Endothelial cell of umbilical vein (primary cell): Measurements from ENCODE around the gene MB. TPM values are rescaled to one million over a fixed set of nuclear protein-coding genes. Genes with fewer than 3 reads are reported as not detected.

ENCODE experiments used
- BruUV-seq: library from RNA; stranded (reverse); fragments of 400-500 nt; replicated peaks from 2 replicates; lab custom pipeline; 2021; lab: Mats Ljungman, UMichigan
- CTCF ChIA-PET: fragments of 300-600, 350-600 bp; sonication (Branson Sonifier 250); formaldehyde crosslinking; loops from one replicate; lab custom pipeline; 2021; ENCODE audit warnings: antibody characterized with exemption, inconsistent platforms; lab: Charles Lee
- POLR2A ChIA-PET: fragments of 300-600, 350-600 bp; sonication (Branson Sonifier 250); formaldehyde crosslinking; loops from one replicate; lab custom pipeline; 2021; ENCODE audit warnings: antibody characterized with exemption, inconsistent platforms; lab: Charles Lee
- DNase-seq: peaks from one replicate; pipeline ENCODE4 v3.0.0-alpha.2; 2011; ENCODE audit warnings: low read depth, low spot score
- FAIRE-seq: peaks from 2 replicates; lab custom pipeline; 2011; peaks lifted over from hg19 to GRCh38; lab: Jason Lieb, UNC
- H2AFZ ChIP-seq: 2 replicates; pipeline ENCODE4 v1.6.0; 2012; ENCODE audit warnings: low read depth, low read length, control low read depth, inconsistent platforms
- H3K27ac ChIP-seq: 2 replicates; pipeline ENCODE4 v1.5.1; 2011; ENCODE audit warnings: low read depth, mild to moderate bottlenecking, control low read depth, low read length, moderate library complexity; ENCODE audit not compliant: insufficient read depth
- H3K27me3 ChIP-seq, 2 experiments: 2 replicates each; pipeline versions ENCODE4 v1.6.0 to v1.6.1; 2011; ENCODE audit warnings: low read length in 2 of 2, mixed read lengths in 1 of 2; ENCODE audit not compliant: control insufficient read depth in 2 of 2, insufficient read depth in 2 of 2
- H3K36me3 ChIP-seq, 2 experiments: 2 replicates in 1 of 2; 3 replicates in 1 of 2; pipeline ENCODE4 v1.5.1; 2011; ENCODE audit warnings: low read length in 2 of 2, mild to moderate bottlenecking in 1 of 2, moderate library complexity in 1 of 2; ENCODE audit not compliant: control insufficient read depth in 2 of 2, insufficient read depth in 2 of 2; ENCODE audit errors: extremely low read depth in 1 of 2
- H3K4me1 ChIP-seq: 3 replicates; pipeline ENCODE4 v1.5.1; 2011; ENCODE audit warnings: mild to moderate bottlenecking, low read length; ENCODE audit not compliant: control insufficient read depth, insufficient read depth; ENCODE audit errors: extremely low read depth
- H3K4me2 ChIP-seq: 2 replicates; pipeline ENCODE4 v1.6.1; 2011; ENCODE audit warnings: low read length, control low read depth, mixed read lengths; ENCODE audit not compliant: insufficient read depth
- H3K4me3 ChIP-seq, 3 experiments: fragments of 200-600 bp in 1 of 3; sonication (generic), shearing (Covaris generic) in 1 of 3; replicated peaks in 1 of 3; 2 replicates each; pipeline ENCODE4 v1.5.1; 2011 to 2016; ENCODE audit warnings: control low read depth in 3 of 3, low read length in 3 of 3, mild to moderate bottlenecking in 2 of 3, inconsistent platforms in 1 of 3, low read depth in 1 of 3, moderate library complexity in 1 of 3; ENCODE audit not compliant: insufficient read depth in 1 of 3
- H3K79me2 ChIP-seq: 2 replicates; pipeline ENCODE4 v1.6.0; 2012; ENCODE audit warnings: low read length, inconsistent platforms; ENCODE audit not compliant: control insufficient read depth, insufficient read depth
- H3K9ac ChIP-seq: replicated peaks from 2 replicates; pipeline ENCODE3; 2011; ENCODE audit warnings: low read length, control low read depth; ENCODE audit not compliant: insufficient read depth; ENCODE audit errors: extremely low read depth
- H3K9me1 ChIP-seq: replicated peaks from 3 replicates; pipeline ENCODE4 v1.6.0; 2011; ENCODE audit warnings: mild to moderate bottlenecking, low read length; ENCODE audit not compliant: control insufficient read depth, insufficient read depth; ENCODE audit errors: extremely low read depth
- H3K9me3 ChIP-seq: replicated peaks from 2 replicates; pipeline ENCODE4 v1.5.1; 2012; ENCODE audit warnings: low read length, inconsistent platforms; ENCODE audit not compliant: control insufficient read depth, insufficient read depth
- H4K20me1 ChIP-seq: replicated peaks from 2 replicates; pipeline ENCODE3; 2011; ENCODE audit warnings: mild to moderate bottlenecking, low read length; ENCODE audit not compliant: control insufficient read depth, insufficient read depth; ENCODE audit errors: extremely low read depth
- CTCF ChIP-seq, 2 donors: IDR thresholded peaks; 1 replicate in 1 of 2; 2 replicates in 1 of 2; pipeline ENCODE4 v1.5.1; 2011; ENCODE audit warnings: low read length in 2 of 2, mild to moderate bottlenecking in 2 of 2, moderate library complexity in 2 of 2, control low read depth in 1 of 2, inconsistent platforms in 1 of 2, low read depth in 1 of 2; ENCODE audit not compliant: insufficient read depth in 1 of 2; ENCODE audit errors: extremely low read depth in 1 of 2
- EZH2 ChIP-seq: IDR thresholded peaks from 2 replicates; pipeline ENCODE4 v1.6.1; 2012; ENCODE audit warnings: borderline replicate concordance, low read depth, mild to moderate bottlenecking, moderate library complexity, low read length, inconsistent platforms; ENCODE audit not compliant: severe bottlenecking
- FOS ChIP-seq: IDR thresholded peaks from 2 replicates; pipeline ENCODE4 v1.6.1; 2011; ENCODE audit warnings: mild to moderate bottlenecking, low read length, moderate library complexity, borderline replicate concordance; ENCODE audit not compliant: insufficient read depth
- GATA2 ChIP-seq: IDR thresholded peaks from 2 replicates; pipeline ENCODE4 v1.7.0; 2011; ENCODE audit warnings: low read depth, mild to moderate bottlenecking, moderate library complexity, mixed read lengths, low read length; ENCODE audit not compliant: insufficient read length, insufficient read depth
- JUN ChIP-seq: IDR thresholded peaks from 2 replicates; pipeline ENCODE4 v1.6.1; 2011; ENCODE audit warnings: borderline replicate concordance, low read depth; ENCODE audit not compliant: insufficient read length, insufficient read depth
- MAX ChIP-seq: IDR thresholded peaks from 2 replicates; pipeline ENCODE4 v1.6.1; 2011; ENCODE audit not compliant: insufficient read depth, insufficient read length
- MYC ChIP-seq: IDR thresholded peaks from one replicate; pipeline ENCODE4 v1.6.1; 2011; ENCODE audit warnings: mild to moderate bottlenecking, low read depth, low read length
- POLR2A ChIP-seq: IDR thresholded peaks from 2 replicates; pipeline ENCODE4 v1.6.1; 2012; ENCODE audit warnings: low read depth, mild to moderate bottlenecking, control low read depth, low read length
- POLR2AphosphoS5 ChIP-seq: IDR thresholded peaks from 2 replicates; pipeline ENCODE4 v1.6.1; 2012; ENCODE audit warnings: low read depth, mild to moderate bottlenecking, control low read depth, low read length, moderate library complexity; ENCODE audit not compliant: insufficient read depth
- dilution Hi-C: fragments of 300-500 bp; cut with MboI; formaldehyde crosslinking; loops from one replicate; pipeline ENCODE4 v1.15.0; 2019; ENCODE audit warnings: low sequenced_read_pairs; ENCODE audit not compliant: extremely low pct_ligation_motif_present
- intact Hi-C: fragments of 100-400 bp; cut with micrococcal nuclease; formaldehyde crosslinking; loops from one replicate; pipeline ENCODE4 v1.10.0; 2022
- polyA plus RNA-seq, 4 experiments: library from polyadenylated mRNA; depleted of rRNA in 3 of 4; stranded (reverse) in 3 of 4; unstranded in 1 of 4; fragments of >200 nt; gene quantifications; 2 replicates each; pipeline versions ENCODE4 v1.2.1 to v1.2.3, GENCODE V29; 2011 to 2012; ENCODE audit warnings: missing spikeins in 1 of 4
- total RNA-seq: library from RNA; stranded (reverse); gene quantifications from 2 replicates; pipeline ENCODE4 v1.2.3, GENCODE V29; 2021

The MB gene
- total and polyA plus RNA-seq, 2 donors (not counting 3 experiments of a cell fraction or from before 2014, with no cell fraction given) = not detected

- H3K4me2 ChIP-seq = peak within 1 kb of the TSS; percentile 70
- no peaks in the 10 kb centered on the region for H3K27me3 ChIP-seq
- no peaks in the 10 kb centered on the region for H3K79me2 ChIP-seq
- TF ChIP-seq JUN (no peak), POLR2A (no peak), EZH2 (no peak), POLR2AphosphoS5 (no peak), MYC (no peak), GATA2 (no peak), CTCF (IDR thresholded peaks at IDR 0.05; ENCODE audit: extremely low read depth in 1 of 2, insufficient read depth in 1 of 2, low read depth in 1 of 2, low read length in 2 of 2) (no peak), FOS (no peak), MAX (no peak)
- intact Hi-C loops (loop anchor here (10.0 kb wide), 1 partner anchor 86 kb away; no protein-coding TSS in a partner anchor), dilution Hi-C loops (no loop called here)
- no peaks in the 10 kb centered on the region for H3K9me1 ChIP-seq
- H2AFZ ChIP-seq = peak within 1 kb of the TSS; percentile 96
- POLR2A ChIA-PET = no interaction called here
- H4K20me1 ChIP-seq = no peaks in the 10 kb centered on the region
- peak within 1 kb of the TSS; percentile 5 for H3K27ac ChIP-seq
- CTCF ChIA-PET = interaction anchor here (0.6 to 1.8 kb wide), 7 partner anchors 11 to 417 kb away, joined by 3 to 7 read pairs (median 5); no protein-coding TSS in a partner anchor
- H3K4me1 ChIP-seq = peaks cover 8% of the 10 kb centered on the region
- peak within 1 kb of the TSS; percentile 64 for H3K9ac ChIP-seq
- H3K9me3 ChIP-seq = no peaks in the 10 kb centered on the region
- no peaks in the 10 kb centered on the region for H3K36me3 ChIP-seq
- no TSS peak for BruUV-seq
- FAIRE-seq (peak; percentile 85), DNase-seq (peak; percentile 50)
- H3K4me3 ChIP-seq = peak within 1 kb of the TSS; percentile 41 to 59 (median 50)
Measured at GRCh38 chr22:35648066-35649025, 31.2 kb upstream of the MB start, which contains the start of gene APOL6. APOL6 (plus strand) TSS chr22:35648446; CDS start chr22:35656426, 7,980 bp downstream.
